Endodermal cell (in vitro differentiated cells): ENCODE results near the gene PLBD2. TPM values are rescaled to one million over a fixed set of nuclear protein-coding genes. Genes with fewer than 3 reads are reported as not detected.

Source experiments
- DNase-seq: peaks from one replicate; pipeline ENCODE4 v3.0.0-alpha.2; 2017
- H3K27ac ChIP-seq: 2 replicates; pipeline ENCODE4 v1.5.1; 2013; ENCODE audit warnings: mild to moderate bottlenecking, low read depth, low read length, moderate library complexity
- H3K27me3 ChIP-seq: 2 replicates; pipeline ENCODE4 v1.6.1; 2013; ENCODE audit warnings: mild to moderate bottlenecking, low read length, moderate library complexity; ENCODE audit not compliant: insufficient read depth, control insufficient read depth, poor library complexity, severe bottlenecking
- H3K36me3 ChIP-seq: 2 replicates; pipeline ENCODE4 v1.7.0; 2013; ENCODE audit warnings: mild to moderate bottlenecking, low read length, moderate library complexity; ENCODE audit not compliant: control insufficient read depth, insufficient read depth
- H3K4me1 ChIP-seq: one replicate; pipeline ENCODE4 v1.7.0; 2013; ENCODE audit warnings: low read length; ENCODE audit not compliant: control insufficient read depth, insufficient read depth
- H3K4me3 ChIP-seq: 2 replicates; pipeline ENCODE4 v1.5.1; 2013; ENCODE audit warnings: mild to moderate bottlenecking, low read length, moderate library complexity
- H3K9ac ChIP-seq: 2 replicates; pipeline ENCODE4 v1.6.1; 2013; ENCODE audit warnings: mild to moderate bottlenecking, low read length, moderate library complexity; ENCODE audit not compliant: poor library complexity, severe bottlenecking; ENCODE audit errors: extremely low read depth
- H3K9me3 ChIP-seq: 2 replicates; pipeline ENCODE4 v1.6.1; 2013; ENCODE audit warnings: mild to moderate bottlenecking, low read length, moderate library complexity; ENCODE audit not compliant: control insufficient read depth
- H3K27ac Mint-ChIP-seq: 2 replicates; pipeline ENCODE4 v1.8.0; 2020; ENCODE audit warnings: mixed read lengths
- H3K27me3 Mint-ChIP-seq: 2 replicates; pipeline ENCODE4 v1.8.0; 2021; ENCODE audit warnings: mild to moderate bottlenecking, mixed read lengths; ENCODE audit not compliant: insufficient read depth
- H3K36me3 Mint-ChIP-seq: 2 replicates; pipeline ENCODE4 v1.8.0; 2020; ENCODE audit warnings: low read depth, mixed read lengths
- H3K4me1 Mint-ChIP-seq: 2 replicates; pipeline ENCODE4 v1.8.0; 2020; ENCODE audit warnings: mixed read lengths
- H3K4me3 Mint-ChIP-seq: 2 replicates; pipeline ENCODE4 v1.8.0; 2020; ENCODE audit warnings: mild to moderate bottlenecking, moderate library complexity, mixed read lengths
- H3K9me3 Mint-ChIP-seq: 2 replicates; pipeline ENCODE4 v1.8.0; 2020; ENCODE audit warnings: mild to moderate bottlenecking, mixed read lengths
- WGBS, 2 experiments: methylation state at CpG; one replicate each; pipeline versions ENCODE4 v1.1.5 to v1.1.7; 2013; ENCODE audit warnings: missing lambda C conversion rate in 2 of 2, mixed read lengths in 1 of 2; ENCODE audit not compliant: insufficient coverage in 1 of 2, insufficient read length in 1 of 2; 5-methylcytosine and 5-hydroxymethylcytosine counted together
- total RNA-seq, 2 donors: library from RNA; stranded (reverse); fragmentation: NEBNext Ultra II Directional in 1 of 2; extraction: Animal tissue kit (Norgen Biotek cat#: 25700) in 1 of 2; gene quantifications; 2 replicates in 1 of 2; 3 replicates in 1 of 2; pipeline ENCODE4 v1.2.1, GENCODE V29; 2021
- TF ChIP-seq, protein P1 (sequence below): fragments of 200-600 bp; sonication (generic); conservative IDR thresholded peaks from 2 replicates; pipeline ENCODE4 v1.5.0; 2021; ENCODE audit warnings: antibody characterized with exemption, mild to moderate bottlenecking

Gene PLBD2
- total RNA-seq, 2 donors from 2014 or later: 19.6 to 27.6 TPM

DNA sequence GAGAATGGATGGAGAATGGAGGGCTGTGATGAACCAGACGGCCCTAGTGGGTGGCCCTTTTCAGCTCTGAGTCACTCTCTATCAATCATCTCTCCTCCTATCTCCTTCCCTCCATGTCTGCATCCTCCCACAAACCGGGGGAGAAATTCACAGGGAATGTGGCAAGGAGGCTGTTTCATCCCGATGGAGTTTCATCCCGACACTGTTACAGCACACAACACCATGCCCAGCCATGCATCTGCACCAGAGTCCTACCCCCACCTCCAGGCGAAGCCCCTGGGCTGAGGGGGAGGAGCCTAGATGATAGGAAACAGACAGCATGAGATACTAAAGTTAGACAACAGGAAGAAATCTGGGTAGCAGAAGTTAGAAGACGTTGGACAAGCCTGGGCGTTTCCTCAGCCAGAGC lies 44.3 kb upstream of the PLBD2 start:
- DNase-seq: no peak
- Mint-ChIP-seq H3K4me1 (no peaks in the 10 kb centered on the region), H3K27me3 (no peaks in the 10 kb centered on the region), H3K4me3 (no peak overlapping the region), H3K9me3 (peaks cover 3% of the 10 kb centered on the region), H3K36me3 (peaks cover 17% of the 10 kb centered on the region), H3K27ac (no peak overlapping the region)
- H3K27ac ChIP-seq: no peak overlapping the region
- peaks cover 15% of the 10 kb centered on the region for H3K36me3 ChIP-seq
- H3K4me1 ChIP-seq: no peaks in the 10 kb centered on the region
- no peaks in the 10 kb centered on the region for H3K27me3 ChIP-seq
- TF ChIP-seq, protein P1, sequence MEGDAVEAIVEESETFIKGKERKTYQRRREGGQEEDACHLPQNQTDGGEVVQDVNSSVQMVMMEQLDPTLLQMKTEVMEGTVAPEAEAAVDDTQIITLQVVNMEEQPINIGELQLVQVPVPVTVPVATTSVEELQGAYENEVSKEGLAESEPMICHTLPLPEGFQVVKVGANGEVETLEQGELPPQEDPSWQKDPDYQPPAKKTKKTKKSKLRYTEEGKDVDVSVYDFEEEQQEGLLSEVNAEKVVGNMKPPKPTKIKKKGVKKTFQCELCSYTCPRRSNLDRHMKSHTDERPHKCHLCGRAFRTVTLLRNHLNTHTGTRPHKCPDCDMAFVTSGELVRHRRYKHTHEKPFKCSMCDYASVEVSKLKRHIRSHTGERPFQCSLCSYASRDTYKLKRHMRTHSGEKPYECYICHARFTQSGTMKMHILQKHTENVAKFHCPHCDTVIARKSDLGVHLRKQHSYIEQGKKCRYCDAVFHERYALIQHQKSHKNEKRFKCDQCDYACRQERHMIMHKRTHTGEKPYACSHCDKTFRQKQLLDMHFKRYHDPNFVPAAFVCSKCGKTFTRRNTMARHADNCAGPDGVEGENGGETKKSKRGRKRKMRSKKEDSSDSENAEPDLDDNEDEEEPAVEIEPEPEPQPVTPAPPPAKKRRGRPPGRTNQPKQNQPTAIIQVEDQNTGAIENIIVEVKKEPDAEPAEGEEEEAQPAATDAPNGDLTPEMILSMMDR: no peak
- H3K9ac ChIP-seq: no peak overlapping the region
- H3K9me3 ChIP-seq: no peaks in the 10 kb centered on the region
- 80 to 85% methylated on average over 2 to 7 of the region's 7 CpGs for WGBS, 2 experiments
- H3K4me3 ChIP-seq: no peak overlapping the region

DNA sequence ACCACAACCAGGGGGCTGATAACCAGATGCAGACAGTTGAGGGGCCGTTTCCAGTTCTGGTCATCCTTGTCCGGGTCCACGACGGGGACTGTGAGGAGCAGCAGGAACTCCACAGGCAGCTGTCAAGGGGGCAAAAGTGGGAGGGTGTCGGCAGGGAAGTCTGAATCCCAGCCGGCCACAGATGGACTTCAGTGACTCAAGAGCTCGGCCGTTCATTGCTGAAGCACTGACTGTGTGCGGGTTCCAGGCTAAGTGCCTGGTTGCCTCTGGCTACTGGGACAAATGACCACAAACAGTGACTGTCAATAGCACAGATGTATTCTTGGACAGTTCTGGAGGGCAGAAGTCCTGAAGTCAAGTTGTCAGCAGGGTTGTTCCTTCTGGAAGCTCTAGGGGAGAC lies 43.0 kb upstream of the PLBD2 start:
- Histone ChIP-seq H3K27me3 (no peaks in the 10 kb centered on the region), H3K4me3 (no peak overlapping the region), H3K9ac (no peak overlapping the region), H3K4me1 (no peaks in the 10 kb centered on the region), H3K36me3 (peaks cover 10% of the 10 kb centered on the region), H3K27ac (no peak overlapping the region), H3K9me3 (no peaks in the 10 kb centered on the region)
- H3K27ac Mint-ChIP-seq: no peak overlapping the region
- peaks cover 23% of the 10 kb centered on the region for H3K36me3 Mint-ChIP-seq
- no peaks in the 10 kb centered on the region for H3K27me3 Mint-ChIP-seq
- H3K9me3 Mint-ChIP-seq: peaks cover 2% of the 10 kb centered on the region
- TF ChIP-seq, protein P1: no peak
- H3K4me1 Mint-ChIP-seq: no peaks in the 10 kb centered on the region
- WGBS, 2 experiments: 83 to 92% methylated on average over 7 to 9 of the region's 9 CpGs
- DNase-seq: no peak
- H3K4me3 Mint-ChIP-seq: no peak overlapping the region

DNA sequence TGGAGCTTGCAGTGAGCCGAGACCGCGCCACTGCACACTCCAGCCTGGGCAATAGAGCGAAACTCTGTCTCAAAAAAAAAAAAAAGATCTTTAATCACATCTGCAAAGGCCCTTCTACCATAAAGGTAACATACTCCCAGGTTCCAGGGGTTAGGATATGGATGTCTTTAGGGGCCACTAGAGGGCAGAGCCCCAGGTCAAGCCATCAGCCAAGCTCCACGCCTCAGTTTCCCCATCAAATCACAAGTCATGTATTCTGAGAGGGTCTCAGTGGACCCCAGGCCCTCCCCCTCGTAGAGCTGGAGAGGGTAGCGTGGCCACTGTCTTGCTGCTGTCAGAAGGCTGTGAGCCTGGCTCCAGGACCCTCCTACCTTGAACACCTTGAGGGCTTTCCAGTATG lies 42.2 kb upstream of the PLBD2 start:
- 92 to 95% methylated on average over 6 to 7 of the region's 7 CpGs for WGBS, 2 experiments
- Mint-ChIP-seq H3K27ac (no peak overlapping the region), H3K4me3 (no peak overlapping the region), H3K36me3 (peaks cover 18% of the 10 kb centered on the region), H3K4me1 (no peaks in the 10 kb centered on the region), H3K9me3 (peaks cover 3% of the 10 kb centered on the region), H3K27me3 (no peaks in the 10 kb centered on the region)
- no peak for DNase-seq
- Histone ChIP-seq H3K27me3 (no peaks in the 10 kb centered on the region), H3K9me3 (no peaks in the 10 kb centered on the region), H3K9ac (no peak overlapping the region), H3K36me3 (peaks cover 10% of the 10 kb centered on the region), H3K4me3 (no peak overlapping the region), H3K27ac (no peak overlapping the region), H3K4me1 (no peaks in the 10 kb centered on the region)
- TF ChIP-seq, protein P1: peak; percentile 59
